Measurements from ENCODE around the gene SYCE3. TPM values are rescaled to one million over a fixed set of nuclear protein-coding genes. Genes with fewer than 3 reads are reported as not detected.

The SYCE3 gene
- total RNA-seq, 1 donor from 2014 or later = not detected

DNA sequence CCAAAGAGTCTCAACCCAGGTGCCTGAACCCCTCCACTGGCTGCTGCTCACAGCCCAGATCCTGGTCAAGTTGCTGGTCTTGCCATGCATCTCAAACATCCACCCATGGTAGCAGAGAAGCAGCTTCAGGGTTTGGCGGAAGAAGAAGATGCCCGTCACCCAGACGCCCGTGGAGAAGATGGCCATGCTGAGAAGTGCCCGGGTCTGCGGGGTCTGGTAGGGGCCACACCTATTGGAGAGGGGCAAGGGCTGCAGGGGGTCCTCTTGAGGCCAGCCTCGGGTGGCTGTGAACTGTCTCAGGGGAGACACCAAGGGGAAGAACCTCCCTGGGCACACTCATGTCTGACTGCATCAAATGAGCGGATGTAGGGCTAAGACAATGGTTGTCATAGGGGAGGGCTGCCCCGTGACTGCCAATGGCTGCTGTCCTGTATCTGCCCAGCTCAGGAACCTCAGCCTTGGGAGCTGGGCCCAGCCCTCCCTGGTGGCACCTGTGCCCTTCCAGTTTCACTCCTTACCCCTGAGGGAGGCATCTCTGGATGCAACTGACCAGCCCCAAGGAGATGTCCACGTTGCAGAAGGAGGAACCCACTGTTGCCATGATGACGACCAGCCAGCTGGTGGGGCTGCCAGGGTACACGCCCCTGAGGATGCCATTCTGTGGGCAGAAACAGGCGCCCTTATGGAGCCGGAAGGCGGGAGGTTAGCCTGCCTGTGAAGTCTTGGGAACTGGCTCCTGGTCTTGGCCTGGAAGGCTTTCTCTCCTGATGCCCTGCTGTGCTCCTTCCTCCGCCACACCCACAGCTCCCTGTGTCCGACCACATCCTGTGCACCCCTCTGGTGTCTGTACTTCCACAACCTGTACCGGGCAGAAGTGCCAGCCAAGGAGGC lies 14.3 kb upstream of the SYCE3 start:
- no peaks in the 10 kb centered on the region for H3K36me3 Mint-ChIP-seq (ENCODE audit: unreplicated experiment)

DNA sequence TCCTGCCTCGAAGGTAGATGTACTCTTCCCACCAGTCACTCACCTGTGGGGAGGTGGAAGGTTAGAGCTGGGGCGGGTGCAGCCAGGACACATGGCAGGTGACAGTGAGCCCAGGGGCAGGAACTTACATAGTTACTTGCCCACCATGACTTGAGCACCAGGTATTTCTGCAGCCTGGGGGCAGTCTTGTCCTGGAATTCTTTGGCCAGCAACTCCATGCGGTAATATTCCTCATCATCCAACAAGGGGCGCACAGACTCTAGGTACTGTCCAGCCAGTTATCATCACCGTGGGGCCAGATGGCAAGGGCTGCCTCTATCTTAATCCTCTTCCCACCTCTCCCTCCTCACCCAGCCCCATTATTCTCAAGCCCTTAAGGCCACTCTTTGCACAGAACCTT lies 13.4 kb upstream of the SYCE3 start:
- Mint-ChIP-seq H3K4me1 (ENCODE audit: low read depth, unreplicated experiment) (peaks cover 10% of the 10 kb centered on the region), H3K27ac (ENCODE audit: unreplicated experiment) (peak overlapping the region; percentile 59), H3K4me3 (ENCODE audit: unreplicated experiment) (no peak overlapping the region), H3K9me3 (ENCODE audit: unreplicated experiment) (peaks cover 10% of the 10 kb centered on the region), H3K27me3 (ENCODE audit: unreplicated experiment) (peaks cover 2% of the 10 kb centered on the region), H3K36me3 (ENCODE audit: unreplicated experiment) (no peaks in the 10 kb centered on the region)
- TF ChIP-seq, protein P1, sequence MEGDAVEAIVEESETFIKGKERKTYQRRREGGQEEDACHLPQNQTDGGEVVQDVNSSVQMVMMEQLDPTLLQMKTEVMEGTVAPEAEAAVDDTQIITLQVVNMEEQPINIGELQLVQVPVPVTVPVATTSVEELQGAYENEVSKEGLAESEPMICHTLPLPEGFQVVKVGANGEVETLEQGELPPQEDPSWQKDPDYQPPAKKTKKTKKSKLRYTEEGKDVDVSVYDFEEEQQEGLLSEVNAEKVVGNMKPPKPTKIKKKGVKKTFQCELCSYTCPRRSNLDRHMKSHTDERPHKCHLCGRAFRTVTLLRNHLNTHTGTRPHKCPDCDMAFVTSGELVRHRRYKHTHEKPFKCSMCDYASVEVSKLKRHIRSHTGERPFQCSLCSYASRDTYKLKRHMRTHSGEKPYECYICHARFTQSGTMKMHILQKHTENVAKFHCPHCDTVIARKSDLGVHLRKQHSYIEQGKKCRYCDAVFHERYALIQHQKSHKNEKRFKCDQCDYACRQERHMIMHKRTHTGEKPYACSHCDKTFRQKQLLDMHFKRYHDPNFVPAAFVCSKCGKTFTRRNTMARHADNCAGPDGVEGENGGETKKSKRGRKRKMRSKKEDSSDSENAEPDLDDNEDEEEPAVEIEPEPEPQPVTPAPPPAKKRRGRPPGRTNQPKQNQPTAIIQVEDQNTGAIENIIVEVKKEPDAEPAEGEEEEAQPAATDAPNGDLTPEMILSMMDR (IDR thresholded peaks at IDR 0.05; ENCODE audit: partially characterized antibody, unreplicated experiment) = no peak
- DNase-seq = peak; percentile 36

More for the DNA sequence above, 14.3 kb upstream of the SYCE3 start:
- H3K27me3 Mint-ChIP-seq (ENCODE audit: unreplicated experiment) = peaks cover 2% of the 10 kb centered on the region
- peaks cover 14% of the 10 kb centered on the region for H3K4me1 Mint-ChIP-seq (ENCODE audit: low read depth, unreplicated experiment)
- no peak overlapping the region for H3K27ac Mint-ChIP-seq (ENCODE audit: unreplicated experiment)
- peaks cover 12% of the 10 kb centered on the region for H3K9me3 Mint-ChIP-seq (ENCODE audit: unreplicated experiment)
- H3K4me3 Mint-ChIP-seq (ENCODE audit: unreplicated experiment) = peak overlapping the region; percentile 42
- TF ChIP-seq, protein P1 (IDR thresholded peaks at IDR 0.05; ENCODE audit: partially characterized antibody, unreplicated experiment) = no peak
- DNase-seq = no peak

DNA sequence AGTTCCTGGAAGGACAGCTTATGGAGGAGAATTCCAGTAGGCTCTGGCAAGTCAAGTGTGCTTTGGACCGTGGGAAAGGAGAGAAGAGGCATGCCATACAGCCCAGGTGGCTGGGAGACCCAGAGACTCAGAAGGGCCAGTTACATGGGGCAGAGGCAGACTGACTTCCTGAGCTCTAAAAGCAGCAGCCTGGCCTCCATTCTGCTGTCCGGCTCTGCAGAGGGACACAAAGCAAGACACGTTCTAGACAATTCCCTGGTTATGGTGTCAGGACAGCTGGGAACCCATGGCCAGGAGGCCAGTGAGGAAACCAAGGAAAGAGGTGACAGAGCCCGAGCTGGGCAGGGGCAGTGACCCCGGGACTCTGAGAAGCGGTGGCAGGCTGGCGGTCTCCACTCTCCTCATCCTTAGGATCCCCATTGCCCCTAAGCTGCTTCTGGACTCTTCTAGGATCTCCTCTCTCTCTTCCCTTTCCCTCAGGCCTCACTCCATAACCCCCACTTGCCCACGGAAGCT lies 12.8 kb upstream of the SYCE3 start:
- H3K27ac Mint-ChIP-seq (ENCODE audit: unreplicated experiment) = no peak overlapping the region

DNA sequence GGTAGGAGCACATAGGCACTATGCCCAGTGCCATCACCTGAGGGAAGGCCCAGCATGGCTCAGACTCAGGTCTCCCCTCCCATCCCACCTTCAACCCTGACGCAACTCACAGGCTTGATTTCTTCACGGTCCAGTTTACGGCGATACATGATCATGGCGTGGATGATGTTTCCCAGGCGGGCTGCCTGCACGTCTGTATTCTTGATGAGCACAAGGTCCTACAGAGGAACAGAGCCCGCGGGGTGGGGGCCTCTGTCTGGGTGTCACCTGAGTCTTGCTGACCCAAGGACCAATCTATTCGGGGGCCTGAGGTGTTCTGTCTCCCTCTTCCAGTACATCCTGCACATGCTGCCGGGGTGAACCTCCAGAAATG lies 11.7 kb upstream of the SYCE3 start:
- H3K27me3 Mint-ChIP-seq (ENCODE audit: unreplicated experiment) = peaks cover 2% of the 10 kb centered on the region
- TF ChIP-seq, protein P1 (IDR thresholded peaks at IDR 0.05; ENCODE audit: partially characterized antibody, unreplicated experiment) = no peak
- no peak overlapping the region for H3K4me3 Mint-ChIP-seq (ENCODE audit: unreplicated experiment)
- no peaks in the 10 kb centered on the region for H3K36me3 Mint-ChIP-seq (ENCODE audit: unreplicated experiment)
- DNase-seq = no peak
- H3K27ac Mint-ChIP-seq (ENCODE audit: unreplicated experiment) = no peak overlapping the region
- peaks cover 2% of the 10 kb centered on the region for H3K4me1 Mint-ChIP-seq (ENCODE audit: low read depth, unreplicated experiment)
- H3K9me3 Mint-ChIP-seq (ENCODE audit: unreplicated experiment) = peaks cover 10% of the 10 kb centered on the region

More for the DNA sequence above, 12.8 kb upstream of the SYCE3 start:
- H3K9me3 Mint-ChIP-seq (ENCODE audit: unreplicated experiment) = peaks cover 10% of the 10 kb centered on the region
- H3K4me3 Mint-ChIP-seq (ENCODE audit: unreplicated experiment) = no peak overlapping the region
- H3K4me1 Mint-ChIP-seq (ENCODE audit: low read depth, unreplicated experiment) = peaks cover 10% of the 10 kb centered on the region
- peaks cover 2% of the 10 kb centered on the region for H3K27me3 Mint-ChIP-seq (ENCODE audit: unreplicated experiment)
- no peaks in the 10 kb centered on the region for H3K36me3 Mint-ChIP-seq (ENCODE audit: unreplicated experiment)
- no peak for DNase-seq
- TF ChIP-seq, protein P1 (IDR thresholded peaks at IDR 0.05; ENCODE audit: partially characterized antibody, unreplicated experiment) = no peak
